ENCODE results near the gene IGLL1. TPM values are rescaled to one million over a fixed set of nuclear protein-coding genes. Genes with fewer than 3 reads are reported as not detected.

The IGLL1 gene
- polyA plus RNA-seq, 1 donor from 2014 or later = not detected

- no peak for TF ChIP-seq EZH2 (IDR thresholded peaks at IDR 0.05; ENCODE audit: borderline replicate concordance, insufficient read depth, low read length, poor library complexity, severe bottlenecking)
- no peak for TF ChIP-seq EP300 (conservative IDR thresholded peaks at IDR 0.05; ENCODE audit: poor library complexity, severe bottlenecking)
- TF ChIP-seq CTCF (IDR thresholded peaks at IDR 0.05; ENCODE audit: poor library complexity, severe bottlenecking) = no peak
- no peak for TF ChIP-seq RAD21 (conservative IDR thresholded peaks at IDR 0.05)
- TF ChIP-seq MXI1 (conservative IDR thresholded peaks at IDR 0.05; ENCODE audit: poor library complexity, severe bottlenecking) = no peak
- TF ChIP-seq POLR2AphosphoS5 (IDR thresholded peaks at IDR 0.05) = no peak
- no peak for TF ChIP-seq REST (IDR thresholded peaks at IDR 0.05; ENCODE audit: borderline replicate concordance)
- TF ChIP-seq TAF1 (IDR thresholded peaks at IDR 0.05; ENCODE audit: low read depth) = no peak
- no peak for TF ChIP-seq SMC3 (conservative IDR thresholded peaks at IDR 0.05; ENCODE audit: poor library complexity)
- H3K36me3 ChIP-seq (ENCODE audit: insufficient read depth, low read length) = no peaks in the 10 kb centered on the region
- no peak overlapping the region for H3K9ac ChIP-seq (ENCODE audit: low read length)
- no peak overlapping the region for H3K27ac ChIP-seq (ENCODE audit: low read length)
- H3K9me3 ChIP-seq (ENCODE audit: low read length) = no peaks in the 10 kb centered on the region
- H2AFZ ChIP-seq (ENCODE audit: low read depth, low read length) = no peak overlapping the region
- H4K20me1 ChIP-seq (ENCODE audit: insufficient read depth) = no peaks in the 10 kb centered on the region
- no peak overlapping the region for H3K4me3 ChIP-seq (ENCODE audit: low read length)
- no peaks in the 10 kb centered on the region for H3F3A ChIP-seq (ENCODE audit: insufficient read depth, low read length, poor library complexity, severe bottlenecking)
- H3K79me2 ChIP-seq (replicated peaks; ENCODE audit: insufficient read depth, low read length) = no peaks in the 10 kb centered on the region
- no peaks in the 10 kb centered on the region for H3K27me3 ChIP-seq (ENCODE audit: insufficient read depth, low read depth, low read length)
- H3K9me2 ChIP-seq (ENCODE audit: insufficient read depth, low read length) = no peaks in the 10 kb centered on the region
- H3K4me2 ChIP-seq (ENCODE audit: low read length) = no peak overlapping the region
These were observed 49.3 kb downstream of the IGLL1 start for GRCh38 chr22:23530766-23531282.

DNA sequence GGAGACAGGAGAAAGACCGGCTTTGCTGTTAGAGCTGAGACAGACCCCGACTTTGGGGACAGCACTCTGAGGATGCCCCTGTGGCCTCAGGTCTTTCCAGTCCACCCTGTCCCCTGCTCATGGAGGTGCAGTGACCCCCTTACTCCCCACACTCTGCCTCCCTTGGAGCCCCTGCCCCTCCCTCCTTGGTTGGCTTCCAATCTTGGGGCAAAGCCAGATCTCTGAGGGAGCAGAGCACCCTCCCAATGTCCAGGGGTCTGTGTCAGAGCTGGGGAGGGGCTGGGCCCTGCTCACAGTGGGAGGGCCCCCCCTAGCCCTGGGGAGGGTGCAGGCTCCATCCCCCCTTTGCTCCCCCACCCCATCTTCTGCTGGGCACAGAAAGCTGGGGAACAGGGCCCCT is 50.0 kb downstream of the IGLL1 start:
- Histone ChIP-seq H3K36me3 (ENCODE audit: insufficient read depth, low read length) (no peaks in the 10 kb centered on the region), H3F3A (ENCODE audit: insufficient read depth, low read length, poor library complexity, severe bottlenecking) (no peaks in the 10 kb centered on the region), H2AFZ (ENCODE audit: low read depth, low read length) (no peak overlapping the region), H3K9me3 (ENCODE audit: low read length) (no peaks in the 10 kb centered on the region), H3K27ac (ENCODE audit: low read length) (no peak overlapping the region), H3K9ac (ENCODE audit: low read length) (no peak overlapping the region), H3K9me2 (ENCODE audit: insufficient read depth, low read length) (no peaks in the 10 kb centered on the region), H3K4me2 (ENCODE audit: low read length) (no peak overlapping the region), H3K79me2 (replicated peaks; ENCODE audit: insufficient read depth, low read length) (no peaks in the 10 kb centered on the region), H4K20me1 (ENCODE audit: insufficient read depth) (no peaks in the 10 kb centered on the region), H3K27me3 (ENCODE audit: insufficient read depth, low read depth, low read length) (no peaks in the 10 kb centered on the region), H3K4me3 (ENCODE audit: low read length) (no peak overlapping the region)
- no peak for TF ChIP-seq EZH2 (IDR thresholded peaks at IDR 0.05; ENCODE audit: borderline replicate concordance, insufficient read depth, low read length, poor library complexity, severe bottlenecking)
- TF ChIP-seq TAF1 (IDR thresholded peaks at IDR 0.05; ENCODE audit: low read depth) = no peak
- TF ChIP-seq POLR2AphosphoS5 (IDR thresholded peaks at IDR 0.05) = no peak
- TF ChIP-seq SMC3 (conservative IDR thresholded peaks at IDR 0.05; ENCODE audit: poor library complexity) = no peak
- TF ChIP-seq EP300 (conservative IDR thresholded peaks at IDR 0.05; ENCODE audit: poor library complexity, severe bottlenecking) = no peak
- TF ChIP-seq MXI1 (conservative IDR thresholded peaks at IDR 0.05; ENCODE audit: poor library complexity, severe bottlenecking) = no peak
- TF ChIP-seq RAD21 (conservative IDR thresholded peaks at IDR 0.05) = no peak
- no peak for TF ChIP-seq CTCF (IDR thresholded peaks at IDR 0.05; ENCODE audit: poor library complexity, severe bottlenecking)
- TF ChIP-seq REST (IDR thresholded peaks at IDR 0.05; ENCODE audit: borderline replicate concordance) = no peak
